GM10266 (cell line): ENCODE results near the gene KIF21A.

ENCODE experiments used
- DNase-seq: peaks from one replicate; pipeline ENCODE4 v3.0.0; 2012; ENCODE audit errors: extremely low spot score
- CTCF ChIP-seq: IDR thresholded peaks from 2 replicates; pipeline ENCODE4 v1.5.1; 2012; ENCODE audit warnings: mild to moderate bottlenecking, low read depth; ENCODE audit not compliant: control insufficient read depth, insufficient read depth; ENCODE audit errors: missing control alignments

KIF21A gene

DNA sequence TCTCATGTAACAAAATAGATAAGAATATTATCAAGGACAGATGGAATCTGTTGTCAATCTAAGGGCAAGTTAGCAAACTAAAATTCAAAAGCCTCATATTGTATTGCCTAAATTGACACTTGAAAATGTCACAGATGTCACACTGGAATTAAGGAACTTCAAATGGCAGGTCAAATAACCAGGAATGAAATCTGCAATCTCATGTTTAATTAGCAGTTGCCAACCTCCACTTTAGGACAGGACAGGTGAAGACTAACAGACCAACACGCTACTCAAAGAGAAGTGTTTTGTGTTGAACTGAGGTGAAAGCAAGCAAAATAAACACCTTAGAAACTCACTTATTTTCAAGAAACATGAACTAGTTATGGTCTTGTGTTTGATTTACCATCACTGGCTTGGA is 11.1 kb downstream of the KIF21A start:
- DNase-seq: no peak
- no peak for TF ChIP-seq CTCF

GRCh38 chr12:39431002-39431796 is 11.7 kb downstream of the KIF21A start:
- DNase-seq: no peak
- no peak for TF ChIP-seq CTCF

GRCh38 chr12:39429809-39430208 is 13.1 kb downstream of the KIF21A start:
- TF ChIP-seq CTCF: no peak
- no peak for DNase-seq

DNA sequence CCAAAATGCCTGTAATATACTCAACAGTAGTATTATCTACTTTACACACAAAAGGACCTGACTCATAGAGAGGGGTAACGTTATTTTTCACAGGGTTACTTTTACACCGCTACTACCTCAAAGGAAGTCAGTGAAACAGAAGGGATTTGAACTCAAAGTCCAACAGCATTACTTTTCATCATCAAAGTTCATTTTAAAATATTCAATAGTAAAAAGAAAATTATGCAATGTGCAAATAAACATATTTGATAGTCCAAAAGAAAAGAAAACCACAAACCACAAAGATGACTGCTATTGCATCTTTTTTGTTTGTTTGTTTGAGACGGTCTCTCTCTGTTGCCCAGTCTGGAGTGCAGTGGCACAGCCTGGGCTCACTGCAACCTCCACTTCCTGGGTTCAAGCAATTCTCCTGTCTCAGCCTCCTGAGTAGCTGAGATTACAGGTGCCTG is 15.5 kb downstream of the KIF21A start:
- TF ChIP-seq CTCF: no peak
- no peak for DNase-seq

DNA sequence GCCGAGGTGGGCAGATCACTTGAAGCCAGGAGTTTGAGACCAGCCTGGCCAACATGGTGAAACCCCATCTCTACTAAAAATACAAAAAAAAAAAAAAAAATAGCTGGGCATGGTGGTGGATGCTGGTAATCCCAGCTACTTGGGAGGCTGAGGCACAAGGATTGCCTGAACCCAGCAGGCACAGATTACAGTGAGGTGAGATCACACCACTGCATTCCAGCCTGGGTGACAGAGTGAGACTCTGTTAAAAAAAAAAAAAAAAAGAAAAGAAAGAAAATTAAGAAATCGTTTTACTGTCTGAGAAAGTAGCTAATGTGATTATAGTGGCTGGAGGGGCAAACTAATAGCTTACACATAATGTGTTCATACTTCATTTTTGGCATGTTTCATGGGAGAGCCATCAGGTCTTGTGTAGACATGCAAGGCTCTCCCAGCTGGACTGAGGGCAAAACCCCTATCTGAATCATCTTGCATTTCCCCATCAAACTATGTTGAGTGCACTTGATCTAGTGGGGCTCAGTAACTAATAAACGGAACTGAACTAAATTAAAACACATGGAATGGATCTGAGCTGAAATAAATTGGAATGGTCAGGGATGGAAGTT is 16.2 kb downstream of the KIF21A start:
- no peak for TF ChIP-seq CTCF
- DNase-seq: no peak

GRCh38 chr12:39420043-39420442 is 22.9 kb downstream of the KIF21A start:
- TF ChIP-seq CTCF: no peak
- no peak for DNase-seq

GRCh38 chr12:39419471-39419870 is 23.4 kb downstream of the KIF21A start:
- TF ChIP-seq CTCF: no peak
- no peak for DNase-seq
